ENCODE results near the gene SLC22A1.

Gene SLC22A1

GRCh38 chr6:160203076-160203475, 81.5 kb downstream of the SLC22A1 start:
- H3K9me3 ChIP-seq (ENCODE audit: control insufficient read depth, insufficient read depth, low read depth, low read length): peaks cover 20% of the 10 kb centered on the region
- no peak overlapping the region for H3K9ac ChIP-seq (ENCODE audit: low read length)
- no peak overlapping the region for H3K27ac ChIP-seq (ENCODE audit: low read depth, low read length)
- no peaks in the 10 kb centered on the region for H3K4me1 ChIP-seq (ENCODE audit: control insufficient read depth, insufficient read depth, low read length)
- H3K4me3 ChIP-seq (ENCODE audit: low read depth, low read length): no peak overlapping the region
- H3K36me3 ChIP-seq (ENCODE audit: control insufficient read depth, insufficient read depth, low read length): no peaks in the 10 kb centered on the region
- no peaks in the 10 kb centered on the region for H3K27me3 ChIP-seq (ENCODE audit: control insufficient read depth, insufficient read depth, low read length)

GRCh38 chr6:160203522-160203921, 81.9 kb downstream of the SLC22A1 start:
- no peak overlapping the region for H3K4me3 ChIP-seq (ENCODE audit: low read depth, low read length)
- no peak overlapping the region for H3K9ac ChIP-seq (ENCODE audit: low read length)
- no peaks in the 10 kb centered on the region for H3K4me1 ChIP-seq (ENCODE audit: control insufficient read depth, insufficient read depth, low read length)
- no peaks in the 10 kb centered on the region for H3K27me3 ChIP-seq (ENCODE audit: control insufficient read depth, insufficient read depth, low read length)
- no peaks in the 10 kb centered on the region for H3K36me3 ChIP-seq (ENCODE audit: control insufficient read depth, insufficient read depth, low read length)
- H3K9me3 ChIP-seq (ENCODE audit: control insufficient read depth, insufficient read depth, low read depth, low read length): peaks cover 21% of the 10 kb centered on the region
- H3K27ac ChIP-seq (ENCODE audit: low read depth, low read length): no peak overlapping the region

DNA sequence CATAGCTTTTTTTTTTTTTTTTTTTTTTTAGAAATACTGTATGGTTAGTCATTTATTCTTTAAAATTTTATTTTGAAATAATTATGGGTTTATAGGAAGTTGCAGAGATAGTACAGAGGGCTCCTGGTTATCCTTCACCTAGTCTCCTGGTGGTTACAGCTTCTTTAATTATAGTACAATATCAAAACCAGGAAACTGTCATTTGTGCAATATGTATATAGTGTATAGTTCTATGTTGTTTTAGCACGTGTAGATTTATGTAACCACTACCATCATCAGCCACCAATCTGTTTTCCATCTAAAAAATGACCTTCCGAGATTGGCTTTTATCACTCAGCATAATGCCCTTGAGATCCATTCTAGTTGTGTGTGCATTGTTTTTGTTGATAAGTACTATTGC, 82.3 kb downstream of the SLC22A1 start:
- no peaks in the 10 kb centered on the region for H3K27me3 ChIP-seq (ENCODE audit: control insufficient read depth, insufficient read depth, low read length)
- H3K36me3 ChIP-seq (ENCODE audit: control insufficient read depth, insufficient read depth, low read length): no peaks in the 10 kb centered on the region
- H3K9ac ChIP-seq (ENCODE audit: low read length): no peak overlapping the region
- peaks cover 21% of the 10 kb centered on the region for H3K9me3 ChIP-seq (ENCODE audit: control insufficient read depth, insufficient read depth, low read depth, low read length)
- H3K4me1 ChIP-seq (ENCODE audit: control insufficient read depth, insufficient read depth, low read length): no peaks in the 10 kb centered on the region
- H3K4me3 ChIP-seq (ENCODE audit: low read depth, low read length): no peak overlapping the region
- H3K27ac ChIP-seq (ENCODE audit: low read depth, low read length): no peak overlapping the region

GRCh38 chr6:160204710-160205109, 83.1 kb downstream of the SLC22A1 start:
- H3K27ac ChIP-seq (ENCODE audit: low read depth, low read length): no peak overlapping the region
- no peaks in the 10 kb centered on the region for H3K36me3 ChIP-seq (ENCODE audit: control insufficient read depth, insufficient read depth, low read length)
- H3K4me3 ChIP-seq (ENCODE audit: low read depth, low read length): no peak overlapping the region
- peaks cover 21% of the 10 kb centered on the region for H3K9me3 ChIP-seq (ENCODE audit: control insufficient read depth, insufficient read depth, low read depth, low read length)
- no peak overlapping the region for H3K9ac ChIP-seq (ENCODE audit: low read length)
- H3K27me3 ChIP-seq (ENCODE audit: control insufficient read depth, insufficient read depth, low read length): no peaks in the 10 kb centered on the region
- H3K4me1 ChIP-seq (ENCODE audit: control insufficient read depth, insufficient read depth, low read length): no peaks in the 10 kb centered on the region

DNA sequence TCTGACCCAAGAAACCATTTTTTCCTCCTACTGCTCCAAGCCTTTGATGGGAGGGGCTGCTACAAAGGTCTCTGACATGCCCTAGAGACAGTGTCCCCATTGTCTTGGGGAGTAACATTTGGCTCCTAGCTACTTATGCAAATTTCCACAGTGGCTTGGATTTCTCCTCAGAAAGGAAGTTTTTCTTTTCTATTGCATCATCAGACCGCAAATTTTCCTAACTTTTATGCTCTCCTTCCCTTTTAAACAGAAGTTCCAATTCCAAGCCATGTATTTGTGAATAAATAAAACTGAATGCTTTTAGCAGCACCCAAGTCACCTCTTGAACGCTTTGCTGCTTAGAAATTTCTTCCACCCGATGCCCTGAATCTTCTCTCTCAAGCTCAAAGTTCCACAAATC, 86.0 kb downstream of the SLC22A1 start:
- no peak overlapping the region for H3K9ac ChIP-seq (ENCODE audit: low read length)
- peaks cover 23% of the 10 kb centered on the region for H3K9me3 ChIP-seq (ENCODE audit: control insufficient read depth, insufficient read depth, low read depth, low read length)
- no peaks in the 10 kb centered on the region for H3K36me3 ChIP-seq (ENCODE audit: control insufficient read depth, insufficient read depth, low read length)
- H3K27ac ChIP-seq (ENCODE audit: low read depth, low read length): no peak overlapping the region
- no peaks in the 10 kb centered on the region for H3K27me3 ChIP-seq (ENCODE audit: control insufficient read depth, insufficient read depth, low read length)
- no peaks in the 10 kb centered on the region for H3K4me1 ChIP-seq (ENCODE audit: control insufficient read depth, insufficient read depth, low read length)
- H3K4me3 ChIP-seq (ENCODE audit: low read depth, low read length): no peak overlapping the region

Data from HUES6 (cell line).